ENCODE measurements around the gene PPP2R3A. TPM values are rescaled to one million over a fixed set of nuclear protein-coding genes. Genes with fewer than 3 reads are reported as not detected.
"Not testable (repeated sequence)": the region's sequence is repeated elsewhere in the genome, so short reads cannot be mapped to it uniquely, and the experiment has no call there.

Gene PPP2R3A
- polyA plus RNA-seq, 4 donors: 19.8 to 26.9 (median 24.4) TPM

DNA sequence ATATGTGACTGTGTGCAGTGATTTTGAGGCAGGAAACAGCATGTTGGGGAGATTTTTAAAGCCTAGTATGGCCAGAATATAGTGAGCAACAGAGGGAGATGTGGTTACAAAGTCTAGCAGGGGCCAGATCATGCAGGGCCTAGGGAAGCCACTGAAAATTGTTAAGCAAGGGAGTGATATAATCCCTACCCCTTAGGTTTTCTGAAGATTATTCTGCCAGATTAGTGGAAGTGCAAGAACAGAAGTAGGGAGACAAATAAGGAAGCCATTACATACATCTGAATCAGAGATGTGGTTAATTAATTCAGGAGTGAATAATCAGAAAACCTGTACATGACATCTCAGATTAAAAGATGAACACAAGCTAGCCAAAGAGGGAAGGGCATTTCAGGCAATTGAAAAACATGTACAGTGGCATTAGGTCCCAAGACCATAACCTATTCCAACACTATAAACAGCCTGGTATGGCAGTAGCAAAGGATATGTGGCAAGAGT, 175.8 kb downstream of the PPP2R3A start:
- no peak for DNase-seq (ENCODE audit: low read depth in 4 of 4, low spot score in 3 of 4)

- no peak for DNase-seq (ENCODE audit: low read depth in 4 of 4, low spot score in 3 of 4)
These were observed 176.4 kb downstream of the PPP2R3A start for GRCh38 chr3:136141891-136142290.

DNA sequence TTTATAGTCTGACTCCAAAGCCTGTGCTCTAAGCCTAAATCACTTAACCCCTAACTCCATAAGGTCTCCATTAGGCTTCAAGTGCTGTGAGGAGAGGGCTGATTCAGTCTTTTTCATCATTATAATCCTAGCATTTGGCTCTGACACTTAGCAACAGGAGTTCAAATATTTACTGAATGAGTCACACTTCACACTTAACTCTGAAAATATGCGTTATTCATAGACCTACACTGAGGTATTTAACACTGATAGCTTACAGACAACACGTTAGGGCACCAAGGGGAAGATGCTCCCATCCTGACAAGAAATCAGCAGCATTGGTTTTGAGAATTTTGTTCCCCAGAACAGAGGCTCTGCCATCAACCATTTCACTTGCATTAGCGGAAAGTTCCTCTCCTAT, 177.1 kb downstream of the PPP2R3A start:
- no peak for DNase-seq (ENCODE audit: low read depth in 4 of 4, low spot score in 3 of 4)

DNA sequence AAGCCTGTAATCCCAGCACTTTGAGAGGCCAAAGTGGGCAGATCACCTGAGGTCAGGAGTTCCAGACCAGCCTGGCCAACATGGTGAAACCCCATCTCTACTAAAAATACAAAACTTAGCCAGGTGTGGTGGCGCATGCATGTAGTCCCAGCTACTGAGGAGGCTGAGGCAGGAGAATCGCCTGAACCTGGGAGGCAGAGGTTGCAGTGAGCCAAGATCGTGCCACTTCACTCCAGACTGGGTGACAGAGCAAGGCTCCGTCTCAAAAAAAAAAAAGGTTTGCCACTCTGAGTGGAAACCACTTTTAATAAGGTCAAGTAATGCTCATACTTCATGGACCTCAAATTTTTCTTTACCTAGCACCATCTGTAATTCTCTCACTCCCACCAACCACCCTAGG, 178.9 kb downstream of the PPP2R3A start:
- DNase-seq (ENCODE audit: low read depth in 4 of 4, low spot score in 3 of 4): not testable (repeated sequence)

DNA sequence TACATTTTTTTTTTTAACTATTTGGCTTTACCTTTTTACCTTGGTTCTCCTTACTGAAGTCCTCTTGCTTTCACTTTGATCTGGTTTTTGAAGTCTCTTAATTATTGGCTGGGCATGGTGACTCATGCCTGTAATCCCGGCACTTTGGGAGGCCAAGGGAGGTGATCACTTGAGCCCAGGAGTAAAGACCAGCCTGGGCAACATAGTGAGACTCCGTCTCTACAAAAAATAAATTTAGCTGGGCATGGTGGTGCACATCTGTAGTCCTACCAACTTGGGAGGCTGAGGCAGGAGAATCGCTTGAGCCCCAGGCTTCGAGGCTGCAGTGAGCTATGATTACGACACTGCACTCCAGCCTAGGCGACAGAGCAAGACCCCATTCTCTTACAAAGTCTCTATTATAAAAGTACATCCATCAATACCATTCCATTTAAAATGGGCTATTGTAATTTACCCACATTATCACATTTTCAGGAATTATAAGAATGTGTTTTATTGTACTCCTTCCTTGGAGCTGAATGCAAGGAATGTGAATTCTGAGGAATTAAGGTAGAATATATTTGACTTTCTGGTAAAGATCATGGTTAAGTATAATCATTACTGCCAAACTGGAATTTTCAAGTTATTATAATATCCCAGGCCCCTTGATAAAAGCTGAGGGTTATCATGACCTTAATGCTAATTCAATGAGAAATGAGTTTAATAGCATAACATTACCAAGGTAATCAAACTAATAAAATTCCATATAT, 181.6 kb downstream of the PPP2R3A start:
- DNase-seq (ENCODE audit: low read depth in 4 of 4, low spot score in 3 of 4): no peak

DNA sequence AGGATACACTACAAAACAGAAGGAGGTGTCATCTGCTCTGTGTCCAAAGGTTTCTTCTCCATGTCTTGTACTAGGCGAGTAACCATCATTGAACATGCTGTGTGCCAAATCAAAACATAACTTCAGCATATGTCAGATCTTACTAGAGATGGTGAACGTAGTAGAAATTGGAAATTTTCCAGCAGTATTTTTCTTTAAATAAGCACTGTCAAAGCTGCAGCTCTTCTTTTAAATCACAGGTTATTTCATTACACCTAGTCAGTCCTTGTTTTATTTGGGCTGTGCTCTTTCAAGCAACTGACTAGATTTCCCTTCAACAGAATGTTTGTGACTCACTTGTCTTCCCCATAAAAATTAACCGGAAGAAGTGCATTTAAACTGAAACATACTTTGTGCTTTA, 184.1 kb downstream of the PPP2R3A start:
- DNase-seq (ENCODE audit: low read depth in 4 of 4, low spot score in 3 of 4): no peak

GRCh38 chr3:136151219-136151618, 185.7 kb downstream of the PPP2R3A start:
- no peak for DNase-seq (ENCODE audit: low read depth in 4 of 4, low spot score in 3 of 4)

- no peak for DNase-seq (ENCODE audit: low read depth in 4 of 4, low spot score in 3 of 4)
These were observed 186.8 kb downstream of the PPP2R3A start for GRCh38 chr3:136152176-136152843.

DNA sequence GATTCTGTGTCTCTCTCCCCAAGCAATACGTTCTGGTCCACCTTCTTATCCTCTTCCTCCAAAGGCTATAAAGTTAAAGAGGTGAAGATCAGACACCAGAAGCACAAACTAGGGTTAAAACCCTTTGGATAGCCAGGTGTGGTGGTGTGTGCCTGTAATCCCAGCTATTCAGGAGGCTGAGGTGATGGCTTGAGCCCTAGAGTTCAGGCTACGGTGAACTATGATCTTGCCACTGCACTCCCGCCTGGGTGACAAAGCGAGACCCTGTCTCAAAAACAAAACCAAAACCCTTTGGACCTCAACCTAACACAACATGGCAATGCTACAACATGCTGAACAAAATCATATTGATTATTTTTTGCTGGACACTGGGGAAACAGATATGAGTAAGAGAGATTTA, 187.4 kb downstream of the PPP2R3A start:
- DNase-seq (ENCODE audit: low read depth in 4 of 4, low spot score in 3 of 4): no peak

- DNase-seq (ENCODE audit: low read depth in 4 of 4, low spot score in 3 of 4): no peak
These were observed 196.0 kb downstream of the PPP2R3A start for GRCh38 chr3:136161516-136161915.

- DNase-seq (ENCODE audit: low read depth in 4 of 4, low spot score in 3 of 4): no peak
These were observed 196.8 kb downstream of the PPP2R3A start for GRCh38 chr3:136162322-136162721.

DNA sequence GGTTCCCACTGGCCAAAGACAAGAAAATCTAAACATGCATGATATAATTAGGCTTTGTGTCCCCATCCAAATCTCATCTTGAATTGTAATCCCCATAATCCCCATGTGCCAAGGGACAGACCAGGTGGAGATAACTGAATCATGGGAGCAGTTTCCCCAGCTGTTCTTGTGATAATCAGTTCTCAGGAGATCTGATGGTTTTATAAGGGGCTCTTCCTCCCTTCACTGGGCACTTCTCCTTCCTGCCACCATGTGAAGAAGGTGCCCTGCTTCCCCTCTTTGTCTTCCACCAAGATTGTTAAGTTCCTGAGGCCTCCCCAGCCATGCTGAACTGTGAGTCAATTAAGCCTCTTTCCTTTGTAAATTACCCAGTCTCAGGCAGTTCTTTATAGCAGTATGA, 198.1 kb downstream of the PPP2R3A start:
- DNase-seq (ENCODE audit: low read depth in 4 of 4, low spot score in 3 of 4): not testable (repeated sequence)

DNA sequence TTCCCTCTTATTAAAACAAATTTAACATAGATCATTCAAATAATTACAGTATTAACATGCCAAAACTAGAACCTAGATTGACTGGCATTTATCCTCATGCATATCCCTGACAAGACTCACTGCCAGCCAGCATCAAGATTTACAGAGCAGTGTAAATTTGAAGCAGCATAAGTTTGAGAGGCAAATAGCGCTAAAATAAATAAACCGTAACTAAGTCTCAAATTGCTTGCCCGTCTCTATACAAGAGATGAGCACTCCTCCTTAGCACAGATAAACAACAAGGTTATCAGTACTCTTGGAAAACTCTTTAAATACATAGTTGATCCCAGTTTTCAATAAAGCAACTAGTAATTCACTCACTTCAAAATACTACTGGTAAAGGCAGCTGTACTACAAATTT, 201.0 kb downstream of the PPP2R3A start:
- no peak for DNase-seq (ENCODE audit: low read depth in 4 of 4, low spot score in 3 of 4)

- not testable (repeated sequence) for DNase-seq (ENCODE audit: low read depth in 4 of 4, low spot score in 3 of 4)
These were observed 202.7 kb downstream of the PPP2R3A start for GRCh38 chr3:136168236-136168635.

- no peak for DNase-seq (ENCODE audit: low read depth in 4 of 4, low spot score in 3 of 4)
These were observed 205.6 kb downstream of the PPP2R3A start for GRCh38 chr3:136171097-136171542.

DNA sequence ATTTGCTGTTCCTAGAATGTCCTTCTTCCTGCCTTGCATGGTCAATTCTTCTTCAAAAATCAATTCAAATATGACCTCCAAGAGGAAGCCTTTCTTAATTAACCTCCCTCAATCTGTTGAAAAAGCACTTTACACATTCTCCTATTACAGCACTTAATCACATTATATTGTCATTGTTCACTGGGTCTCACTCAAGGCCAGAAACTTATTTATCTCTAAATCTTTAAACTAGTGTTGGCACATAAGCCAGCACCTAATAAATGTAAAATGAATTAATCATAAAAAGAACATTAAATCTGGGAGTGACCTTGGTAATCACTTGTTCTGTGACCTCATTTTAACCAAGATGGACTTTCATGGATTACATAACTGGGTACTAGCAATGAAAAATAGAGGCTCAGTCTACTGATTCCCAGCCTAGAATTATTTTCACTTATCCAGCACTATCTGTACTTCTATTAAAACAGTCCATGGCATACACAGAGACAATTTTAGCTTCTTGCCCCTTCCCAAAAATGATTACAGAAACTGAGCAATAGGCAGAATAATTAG, 208.5 kb downstream of the PPP2R3A start:
- DNase-seq (ENCODE audit: low read depth in 4 of 4, low spot score in 3 of 4): no peak

- no peak for DNase-seq (ENCODE audit: low read depth in 4 of 4, low spot score in 3 of 4)
These were observed 212.3 kb downstream of the PPP2R3A start for GRCh38 chr3:136177876-136178275.

GRCh38 chr3:136181741-136182140, 216.2 kb downstream of the PPP2R3A start:
- no peak for DNase-seq (ENCODE audit: low read depth in 4 of 4, low spot score in 3 of 4)

- DNase-seq (ENCODE audit: low read depth in 4 of 4, low spot score in 3 of 4): no peak
These were observed 219.2 kb downstream of the PPP2R3A start for GRCh38 chr3:136184703-136185102.

DNA sequence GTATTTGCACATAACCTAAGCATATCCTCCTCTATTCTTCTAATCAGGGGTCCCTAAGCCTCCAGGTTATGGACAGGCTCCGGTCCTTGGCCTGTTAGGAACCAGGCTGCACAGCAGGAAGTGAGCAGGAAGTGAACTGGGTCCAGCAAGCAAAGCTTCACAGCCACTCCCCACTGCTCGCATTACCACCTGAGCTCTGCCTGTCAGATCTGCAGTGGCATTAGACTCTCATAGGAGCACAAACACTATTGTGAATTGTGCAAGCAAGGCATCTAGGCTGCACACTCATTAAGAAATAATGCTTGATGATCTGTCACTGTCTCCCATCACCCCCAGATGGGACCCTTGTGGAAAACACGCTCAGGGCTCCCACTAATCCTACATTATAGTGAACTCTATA, 220.8 kb downstream of the PPP2R3A start:
- no peak for DNase-seq (ENCODE audit: low read depth in 4 of 4, low spot score in 3 of 4)

DNA sequence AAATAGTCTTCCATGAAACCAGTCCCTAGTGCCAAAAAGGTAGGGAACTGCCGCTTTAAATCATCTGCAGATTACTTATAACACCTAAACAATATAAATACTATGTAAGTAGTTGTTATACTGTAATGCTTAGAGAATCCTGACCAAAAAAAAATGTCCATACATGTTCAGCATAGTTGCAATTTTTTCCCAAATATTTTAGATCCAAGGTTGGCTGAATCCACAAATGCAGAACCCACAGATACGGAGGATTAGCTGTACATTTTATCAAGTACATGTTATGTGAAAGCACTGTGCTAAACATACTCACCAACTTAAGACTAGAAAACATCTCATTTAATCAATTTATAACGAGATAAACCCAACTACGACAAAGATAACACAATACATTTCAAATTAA, 221.3 kb downstream of the PPP2R3A start:
- DNase-seq (ENCODE audit: low read depth in 4 of 4, low spot score in 3 of 4): no peak

DNA sequence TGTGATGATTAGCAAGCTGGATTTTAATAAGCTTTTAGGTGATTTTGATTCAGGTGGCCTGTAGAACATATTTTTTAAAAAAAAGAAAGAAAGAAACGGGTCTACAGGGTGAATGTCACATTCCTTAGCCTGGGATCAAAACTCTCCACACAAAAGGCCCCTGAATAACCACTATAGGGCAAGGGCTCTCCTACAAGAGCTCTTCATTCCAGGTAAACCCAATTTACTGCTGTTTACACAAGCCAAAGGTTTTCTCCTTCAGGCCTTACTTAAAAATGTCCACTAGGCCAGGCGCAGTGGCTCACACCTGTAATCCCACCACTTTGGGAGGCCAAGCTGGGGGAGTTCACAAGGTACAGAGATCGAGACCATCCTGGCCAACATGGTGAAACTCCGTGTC, 222.3 kb downstream of the PPP2R3A start:
- no peak for DNase-seq (ENCODE audit: low read depth in 4 of 4, low spot score in 3 of 4)
